Measurements from ENCODE around the gene ZNF282. TPM values are rescaled to one million over a fixed set of nuclear protein-coding genes. Genes with fewer than 3 reads are reported as not detected.

ZNF282 gene
- polyA plus RNA-seq, 1 donor from 2014 or later, result 17.7 TPM

GRCh38 chr7:149217570-149217969, 22.2 kb downstream of the ZNF282 start:
- Histone ChIP-seq H4K20me1 (ENCODE audit: insufficient read depth) (no peaks in the 10 kb centered on the region), H3K4me3 (ENCODE audit: low read length) (no peak overlapping the region), H3K79me2 (replicated peaks; ENCODE audit: insufficient read depth, low read length) (no peaks in the 10 kb centered on the region), H3K27me3 (ENCODE audit: insufficient read depth, low read depth, low read length) (no peaks in the 10 kb centered on the region), H3K4me2 (ENCODE audit: low read length) (no peak overlapping the region), H3K27ac (ENCODE audit: low read length) (no peak overlapping the region), H2AFZ (ENCODE audit: low read depth, low read length) (no peak overlapping the region), H3K36me3 (ENCODE audit: insufficient read depth, low read length) (no peaks in the 10 kb centered on the region), H3K9me2 (ENCODE audit: insufficient read depth, low read length) (no peaks in the 10 kb centered on the region), H3F3A (ENCODE audit: insufficient read depth, low read length, poor library complexity, severe bottlenecking) (no peaks in the 10 kb centered on the region), H3K9ac (ENCODE audit: low read length) (no peak overlapping the region), H3K9me3 (ENCODE audit: low read length) (no peaks in the 10 kb centered on the region)
- TF ChIP-seq RAD21 (conservative IDR thresholded peaks at IDR 0.05) (no peak), SMC3 (conservative IDR thresholded peaks at IDR 0.05; ENCODE audit: poor library complexity) (no peak), POLR2AphosphoS5 (IDR thresholded peaks at IDR 0.05) (no peak)

GRCh38 chr7:149218469-149219420, 23.4 kb downstream of the ZNF282 start:
- TF ChIP-seq CTCF (IDR thresholded peaks at IDR 0.05; ENCODE audit: poor library complexity, severe bottlenecking) (no peak), EZH2 (IDR thresholded peaks at IDR 0.05; ENCODE audit: borderline replicate concordance, insufficient read depth, low read length, poor library complexity, severe bottlenecking) (no peak), MXI1 (conservative IDR thresholded peaks at IDR 0.05; ENCODE audit: poor library complexity, severe bottlenecking) (no peak), RAD21 (conservative IDR thresholded peaks at IDR 0.05) (no peak), EP300 (conservative IDR thresholded peaks at IDR 0.05; ENCODE audit: poor library complexity, severe bottlenecking) (no peak), REST (IDR thresholded peaks at IDR 0.05; ENCODE audit: borderline replicate concordance) (no peak), TAF1 (IDR thresholded peaks at IDR 0.05; ENCODE audit: low read depth) (no peak), POLR2AphosphoS5 (IDR thresholded peaks at IDR 0.05) (no peak), SMC3 (conservative IDR thresholded peaks at IDR 0.05; ENCODE audit: poor library complexity) (no peak)
- Histone ChIP-seq H3K36me3 (ENCODE audit: insufficient read depth, low read length) (no peaks in the 10 kb centered on the region), H3K9ac (ENCODE audit: low read length) (no peak overlapping the region), H4K20me1 (ENCODE audit: insufficient read depth) (no peaks in the 10 kb centered on the region), H2AFZ (ENCODE audit: low read depth, low read length) (no peak overlapping the region), H3K27ac (ENCODE audit: low read length) (no peak overlapping the region), H3K79me2 (replicated peaks; ENCODE audit: insufficient read depth, low read length) (no peaks in the 10 kb centered on the region), H3K27me3 (ENCODE audit: insufficient read depth, low read depth, low read length) (no peaks in the 10 kb centered on the region), H3K9me2 (ENCODE audit: insufficient read depth, low read length) (no peaks in the 10 kb centered on the region), H3F3A (ENCODE audit: insufficient read depth, low read length, poor library complexity, severe bottlenecking) (no peaks in the 10 kb centered on the region), H3K4me3 (ENCODE audit: low read length) (no peak overlapping the region), H3K9me3 (ENCODE audit: low read length) (no peaks in the 10 kb centered on the region), H3K4me2 (ENCODE audit: low read length) (no peak overlapping the region)
